HG03025 (cell line): ENCODE data around the gene AIP.

Experiments
- ATAC-seq: cut with Tn5 transposase; IDR thresholded peaks from one replicate; pipeline ENCODE4 v1.9.1; 2021; ENCODE audit warnings: mild to moderate bottlenecking, moderate library complexity; ENCODE audit not compliant: unreplicated experiment, low FRiP score

Gene AIP

GRCh38 chr11:67525275-67525976, 42.6 kb downstream of the AIP start:
- ATAC-seq: no peak

- ATAC-seq: no peak
Observed at GRCh38 chr11:67528376-67528775, 45.5 kb downstream of the AIP start.

- ATAC-seq: no peak
Observed at GRCh38 chr11:67530282-67530592, 47.4 kb downstream of the AIP start.

- no peak for ATAC-seq
Observed at GRCh38 chr11:67532889-67533288, 50.1 kb downstream of the AIP start.

GRCh38 chr11:67534070-67534679, 51.3 kb downstream of the AIP start:
- ATAC-seq: no peak

- ATAC-seq: no peak
Observed at GRCh38 chr11:67535561-67535960, 52.7 kb downstream of the AIP start.

- no peak for ATAC-seq
Observed at GRCh38 chr11:67538306-67538705, 55.5 kb downstream of the AIP start.

- ATAC-seq: no peak
Observed at GRCh38 chr11:67538823-67539505, 56.1 kb downstream of the AIP start.

- no peak for ATAC-seq
Observed at GRCh38 chr11:67539550-67539949, 56.7 kb downstream of the AIP start.
